HepG2 (cell line): ENCODE measurements around the gene UPK1A. TPM values are rescaled to one million over a fixed set of nuclear protein-coding genes. Genes with fewer than 3 reads are reported as not detected.

Experiments
- CBX2 ChIP-seq, 2 experiments: fragments of 200-600 bp in 1 of 2; sonication (generic); formaldehyde crosslinking in 1 of 2; IDR thresholded peaks; 2 replicates each; pipeline versions ENCODE4 v1.7.0 to v1.8.1; 2018 to 2022; ENCODE audit warnings: low read depth in 2 of 2, low read length in 1 of 2, mild to moderate bottlenecking in 1 of 2, missing genetic modification reagents in 1 of 2
- KDM2A ChIP-seq: sonication (generic); formaldehyde crosslinking; IDR thresholded peaks from 2 replicates; pipeline ENCODE4 v1.4.0; 2020; ENCODE audit warnings: low read depth, missing genetic modification reagents, borderline replicate concordance
- KDM3A ChIP-seq: IDR thresholded peaks from 2 replicates; pipeline ENCODE4 v1.6.1; 2018; ENCODE audit warnings: low read depth, missing compliant biosample characterization
- NFYB ChIP-seq: sonication (generic); formaldehyde crosslinking; IDR thresholded peaks from 2 replicates; pipeline ENCODE4 v1.4.0; 2020; ENCODE audit warnings: missing genetic modification reagents
- NRL ChIP-seq: sonication (generic); formaldehyde crosslinking; IDR thresholded peaks from 2 replicates; pipeline ENCODE4 v1.5.0; 2020; ENCODE audit warnings: missing genetic modification reagents, mild to moderate bottlenecking, moderate library complexity, borderline replicate concordance
- PAF1 ChIP-seq: IDR thresholded peaks from 2 replicates; pipeline ENCODE4 v1.6.1; 2016; ENCODE audit warnings: missing genetic modification reagents, missing compliant biosample characterization
- SIX1 ChIP-seq: sonication (generic); formaldehyde crosslinking; IDR thresholded peaks from 2 replicates; pipeline ENCODE4 v1.4.0; 2020; ENCODE audit warnings: missing genetic modification reagents, borderline replicate concordance
- TBL1XR1 ChIP-seq: fragments of 150-350 bp; IDR thresholded peaks from 2 replicates; pipeline ENCODE4 v1.6.1; 2014; ENCODE audit warnings: borderline replicate concordance, low read length; ENCODE audit not compliant: partially characterized antibody
- TCF12 ChIP-seq, 2 experiments: fragments of 450-650 bp in 1 of 2; sonication (generic) in 1 of 2; formaldehyde crosslinking in 1 of 2; IDR thresholded peaks; 2 replicates each; pipeline versions ENCODE4 v1.6.1 to v1.8.0; 2017 to 2022; ENCODE audit warnings: antibody characterized with exemption in 1 of 2, mild to moderate bottlenecking in 1 of 2, missing genetic modification reagents in 1 of 2, moderate library complexity in 1 of 2
- ZNF430 ChIP-seq: sonication (generic); formaldehyde crosslinking; IDR thresholded peaks from 2 replicates; pipeline ENCODE4 v1.9.0; 2021; ENCODE audit warnings: mild to moderate bottlenecking, missing genetic modification reagents
- ZNF724P ChIP-seq: sonication (generic); formaldehyde crosslinking; IDR thresholded peaks from 2 replicates; pipeline ENCODE4 v1.8.0; 2022; ENCODE audit warnings: missing genetic modification reagents, borderline replicate concordance
- ZZZ3 ChIP-seq: sonication (generic); formaldehyde crosslinking; IDR thresholded peaks from 2 replicates; pipeline ENCODE4 v1.4.0; 2020; ENCODE audit warnings: missing genetic modification reagents, mild to moderate bottlenecking, borderline replicate concordance
- polyA plus RNA-seq, 8 experiments: library from polyadenylated mRNA; depleted of rRNA in 3 of 8; stranded (reverse) in 7 of 8; unstranded in 1 of 8; fragments of >200 nt; fragmentation: Illumina TruSeq in 4 of 8; extraction: Trizol in 4 of 8; gene quantifications; 2 replicates each; pipeline versions ENCODE4 v1.2.1 to v1.2.3, GENCODE V29; 2011 to 2016; ENCODE audit warnings: low read depth in 4 of 8, missing spikeins in 1 of 8, mixed read lengths in 1 of 8; ENCODE audit not compliant: insufficient read depth in 1 of 8
- total RNA-seq, 5 experiments: library from RNA; depleted of rRNA; stranded (reverse); fragments of >200 nt; fragmentation: Illumina TruSeq; extraction: Trizol; gene quantifications; 2 replicates each; pipeline ENCODE4 v1.2.3, GENCODE V29; 2016; ENCODE audit warnings: low read depth in 1 of 5
- TF ChIP-seq, protein P1 (sequence below): sonication (generic); formaldehyde crosslinking; IDR thresholded peaks from 2 replicates; pipeline ENCODE4 v1.4.0; 2020; ENCODE audit warnings: missing genetic modification reagents
- TF ChIP-seq, protein P2 (sequence below): sonication (generic); formaldehyde crosslinking; IDR thresholded peaks from 2 replicates; pipeline ENCODE4 v1.5.1; 2020; ENCODE audit warnings: missing genetic modification reagents, mild to moderate bottlenecking, borderline replicate concordance
- TF ChIP-seq, protein P3 (sequence below): sonication (generic); formaldehyde crosslinking; IDR thresholded peaks from 2 replicates; pipeline ENCODE4 v1.4.0; 2020; ENCODE audit warnings: mild to moderate bottlenecking, missing genetic modification reagents

Gene UPK1A
- total and polyA plus RNA-seq, 2 of the 13 experiments (the other 11 are each of a cell fraction or from before 2014, with no cell fraction given), result 2.9 TPM; not detected in 1

DNA sequence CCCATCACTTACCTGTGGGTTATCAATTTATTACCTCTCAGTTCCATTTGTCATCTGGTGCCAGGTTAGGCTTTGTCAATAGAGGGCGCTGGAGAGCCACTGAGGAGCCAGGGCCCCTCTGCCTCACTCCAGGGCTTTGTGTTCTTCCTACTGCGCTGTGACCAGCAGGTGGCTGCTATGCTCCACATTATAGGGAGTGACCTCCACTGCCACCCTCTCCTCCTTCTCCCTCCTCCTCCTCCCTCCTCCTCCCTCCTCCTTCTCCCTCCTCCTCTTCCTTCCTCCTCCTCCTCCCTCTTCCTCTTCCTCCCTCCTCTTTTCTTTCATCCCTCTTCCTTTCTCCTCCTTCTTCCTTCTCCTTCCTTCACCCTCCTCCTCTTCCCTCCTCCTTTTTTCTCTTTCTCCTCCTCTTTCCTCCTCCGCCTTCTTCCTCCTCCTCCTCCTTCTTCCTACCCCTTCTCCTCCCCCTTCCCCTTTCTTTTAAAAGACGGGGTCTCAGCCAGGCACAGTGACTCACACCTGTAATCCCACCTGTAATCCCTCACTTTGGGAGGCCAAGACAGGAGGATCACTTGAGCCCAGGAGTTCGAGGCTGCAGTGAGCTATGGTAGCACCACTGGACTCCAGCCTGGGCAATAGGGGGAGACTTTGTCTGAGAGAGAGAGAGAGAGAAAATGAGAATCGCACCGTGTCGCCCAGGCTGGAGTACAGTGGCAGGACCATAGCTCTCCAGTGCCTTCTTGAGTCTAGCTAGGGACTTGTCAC, 27.7 kb downstream of the UPK1A start (continued):
- TF ChIP-seq, protein P1, sequence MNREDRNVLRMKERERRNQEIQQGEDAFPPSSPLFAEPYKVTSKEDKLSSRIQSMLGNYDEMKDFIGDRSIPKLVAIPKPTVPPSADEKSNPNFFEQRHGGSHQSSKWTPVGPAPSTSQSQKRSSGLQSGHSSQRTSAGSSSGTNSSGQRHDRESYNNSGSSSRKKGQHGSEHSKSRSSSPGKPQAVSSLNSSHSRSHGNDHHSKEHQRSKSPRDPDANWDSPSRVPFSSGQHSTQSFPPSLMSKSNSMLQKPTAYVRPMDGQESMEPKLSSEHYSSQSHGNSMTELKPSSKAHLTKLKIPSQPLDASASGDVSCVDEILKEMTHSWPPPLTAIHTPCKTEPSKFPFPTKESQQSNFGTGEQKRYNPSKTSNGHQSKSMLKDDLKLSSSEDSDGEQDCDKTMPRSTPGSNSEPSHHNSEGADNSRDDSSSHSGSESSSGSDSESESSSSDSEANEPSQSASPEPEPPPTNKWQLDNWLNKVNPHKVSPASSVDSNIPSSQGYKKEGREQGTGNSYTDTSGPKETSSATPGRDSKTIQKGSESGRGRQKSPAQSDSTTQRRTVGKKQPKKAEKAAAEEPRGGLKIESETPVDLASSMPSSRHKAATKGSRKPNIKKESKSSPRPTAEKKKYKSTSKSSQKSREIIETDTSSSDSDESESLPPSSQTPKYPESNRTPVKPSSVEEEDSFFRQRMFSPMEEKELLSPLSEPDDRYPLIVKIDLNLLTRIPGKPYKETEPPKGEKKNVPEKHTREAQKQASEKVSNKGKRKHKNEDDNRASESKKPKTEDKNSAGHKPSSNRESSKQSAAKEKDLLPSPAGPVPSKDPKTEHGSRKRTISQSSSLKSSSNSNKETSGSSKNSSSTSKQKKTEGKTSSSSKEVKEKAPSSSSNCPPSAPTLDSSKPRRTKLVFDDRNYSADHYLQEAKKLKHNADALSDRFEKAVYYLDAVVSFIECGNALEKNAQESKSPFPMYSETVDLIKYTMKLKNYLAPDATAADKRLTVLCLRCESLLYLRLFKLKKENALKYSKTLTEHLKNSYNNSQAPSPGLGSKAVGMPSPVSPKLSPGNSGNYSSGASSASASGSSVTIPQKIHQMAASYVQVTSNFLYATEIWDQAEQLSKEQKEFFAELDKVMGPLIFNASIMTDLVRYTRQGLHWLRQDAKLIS (CRISPR knock-in tag), result no peak
- TF ChIP-seq ZNF430 (no peak), NFYB (CRISPR knock-in tag) (no peak), SIX1 (no peak), ZZZ3 (CRISPR knock-in tag) (no peak), KDM3A (CRISPR knock-in tag) (no peak), NRL (no peak), TBL1XR1 (no peak), CBX2 (IDR thresholded peaks at IDR 0.05; ENCODE audit: low read depth, low read length) (no peak), CBX2 (CRISPR knock-in tag; IDR thresholded peaks at IDR 0.05; ENCODE audit: low read depth) (no peak), TCF12 (IDR thresholded peaks at IDR 0.05) (no peak), TCF12 (CRISPR knock-in tag; IDR thresholded peaks at IDR 0.05) (no peak), PAF1 (no peak), ZNF724P (CRISPR knock-in tag) (no peak), KDM2A (CRISPR knock-in tag) (peak; percentile 75; the same call in 1 of the 2 replicates)
- TF ChIP-seq, protein P2, sequence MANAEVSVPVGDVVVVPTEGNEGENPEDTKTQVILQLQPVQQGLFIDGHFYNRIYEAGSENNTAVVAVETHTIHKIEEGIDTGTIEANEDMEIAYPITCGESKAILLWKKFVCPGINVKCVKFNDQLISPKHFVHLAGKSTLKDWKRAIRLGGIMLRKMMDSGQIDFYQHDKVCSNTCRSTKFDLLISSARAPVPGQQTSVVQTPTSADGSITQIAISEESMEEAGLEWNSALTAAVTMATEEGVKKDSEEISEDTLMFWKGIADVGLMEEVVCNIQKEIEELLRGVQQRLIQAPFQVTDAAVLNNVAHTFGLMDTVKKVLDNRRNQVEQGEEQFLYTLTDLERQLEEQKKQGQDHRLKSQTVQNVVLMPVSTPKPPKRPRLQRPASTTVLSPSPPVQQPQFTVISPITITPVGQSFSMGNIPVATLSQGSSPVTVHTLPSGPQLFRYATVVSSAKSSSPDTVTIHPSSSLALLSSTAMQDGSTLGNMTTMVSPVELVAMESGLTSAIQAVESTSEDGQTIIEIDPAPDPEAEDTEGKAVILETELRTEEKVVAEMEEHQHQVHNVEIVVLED (CRISPR knock-in tag), result 0 out of 2 replicates have a peak, but pooled peaks have one; percentile 39
- TF ChIP-seq, protein P3, sequence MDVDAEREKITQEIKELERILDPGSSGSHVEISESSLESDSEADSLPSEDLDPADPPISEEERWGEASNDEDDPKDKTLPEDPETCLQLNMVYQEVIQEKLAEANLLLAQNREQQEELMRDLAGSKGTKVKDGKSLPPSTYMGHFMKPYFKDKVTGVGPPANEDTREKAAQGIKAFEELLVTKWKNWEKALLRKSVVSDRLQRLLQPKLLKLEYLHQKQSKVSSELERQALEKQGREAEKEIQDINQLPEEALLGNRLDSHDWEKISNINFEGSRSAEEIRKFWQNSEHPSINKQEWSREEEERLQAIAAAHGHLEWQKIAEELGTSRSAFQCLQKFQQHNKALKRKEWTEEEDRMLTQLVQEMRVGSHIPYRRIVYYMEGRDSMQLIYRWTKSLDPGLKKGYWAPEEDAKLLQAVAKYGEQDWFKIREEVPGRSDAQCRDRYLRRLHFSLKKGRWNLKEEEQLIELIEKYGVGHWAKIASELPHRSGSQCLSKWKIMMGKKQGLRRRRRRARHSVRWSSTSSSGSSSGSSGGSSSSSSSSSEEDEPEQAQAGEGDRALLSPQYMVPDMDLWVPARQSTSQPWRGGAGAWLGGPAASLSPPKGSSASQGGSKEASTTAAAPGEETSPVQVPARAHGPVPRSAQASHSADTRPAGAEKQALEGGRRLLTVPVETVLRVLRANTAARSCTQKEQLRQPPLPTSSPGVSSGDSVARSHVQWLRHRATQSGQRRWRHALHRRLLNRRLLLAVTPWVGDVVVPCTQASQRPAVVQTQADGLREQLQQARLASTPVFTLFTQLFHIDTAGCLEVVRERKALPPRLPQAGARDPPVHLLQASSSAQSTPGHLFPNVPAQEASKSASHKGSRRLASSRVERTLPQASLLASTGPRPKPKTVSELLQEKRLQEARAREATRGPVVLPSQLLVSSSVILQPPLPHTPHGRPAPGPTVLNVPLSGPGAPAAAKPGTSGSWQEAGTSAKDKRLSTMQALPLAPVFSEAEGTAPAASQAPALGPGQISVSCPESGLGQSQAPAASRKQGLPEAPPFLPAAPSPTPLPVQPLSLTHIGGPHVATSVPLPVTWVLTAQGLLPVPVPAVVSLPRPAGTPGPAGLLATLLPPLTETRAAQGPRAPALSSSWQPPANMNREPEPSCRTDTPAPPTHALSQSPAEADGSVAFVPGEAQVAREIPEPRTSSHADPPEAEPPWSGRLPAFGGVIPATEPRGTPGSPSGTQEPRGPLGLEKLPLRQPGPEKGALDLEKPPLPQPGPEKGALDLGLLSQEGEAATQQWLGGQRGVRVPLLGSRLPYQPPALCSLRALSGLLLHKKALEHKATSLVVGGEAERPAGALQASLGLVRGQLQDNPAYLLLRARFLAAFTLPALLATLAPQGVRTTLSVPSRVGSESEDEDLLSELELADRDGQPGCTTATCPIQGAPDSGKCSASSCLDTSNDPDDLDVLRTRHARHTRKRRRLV, result no peak
